Measurements from ENCODE around the gene COX5B. TPM values are rescaled to one million over a fixed set of nuclear protein-coding genes. Genes with fewer than 3 reads are reported as not detected.
A peak's percentile ranks its signal among the peaks of the same experiment; 100 is the strongest.

Gene COX5B
- total RNA-seq, 1 experiment from 2014 or later: 196 TPM

DNA sequence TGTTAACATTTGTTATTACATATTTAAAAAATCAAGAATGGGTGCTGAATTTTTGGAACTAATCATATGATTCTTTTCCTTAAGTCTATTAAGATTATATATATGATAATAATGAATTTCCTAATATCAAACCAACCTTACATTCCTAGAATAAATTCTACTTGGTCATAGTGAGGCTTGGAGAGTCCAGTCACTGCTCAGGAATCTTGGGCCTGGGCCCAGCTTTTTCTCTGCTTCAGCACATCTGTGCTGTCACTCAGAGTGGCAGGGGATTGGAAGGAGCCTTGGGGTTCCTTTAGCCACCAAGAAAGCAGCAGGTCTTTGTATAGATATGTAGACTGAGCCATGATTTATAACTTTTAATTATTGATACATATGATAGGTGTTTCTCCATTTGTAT, 47.6 kb downstream of the COX5B start:
- H3K27ac Mint-ChIP-seq (ENCODE audit: unreplicated experiment): no peak overlapping the region
- H3K4me3 Mint-ChIP-seq (ENCODE audit: low read depth, unreplicated experiment): no peak overlapping the region
- peaks cover 3% of the 10 kb centered on the region for H3K9me3 Mint-ChIP-seq (ENCODE audit: low read depth, unreplicated experiment)
- CTCF ChIA-PET: no interaction called here
- TF ChIP-seq, protein P1, sequence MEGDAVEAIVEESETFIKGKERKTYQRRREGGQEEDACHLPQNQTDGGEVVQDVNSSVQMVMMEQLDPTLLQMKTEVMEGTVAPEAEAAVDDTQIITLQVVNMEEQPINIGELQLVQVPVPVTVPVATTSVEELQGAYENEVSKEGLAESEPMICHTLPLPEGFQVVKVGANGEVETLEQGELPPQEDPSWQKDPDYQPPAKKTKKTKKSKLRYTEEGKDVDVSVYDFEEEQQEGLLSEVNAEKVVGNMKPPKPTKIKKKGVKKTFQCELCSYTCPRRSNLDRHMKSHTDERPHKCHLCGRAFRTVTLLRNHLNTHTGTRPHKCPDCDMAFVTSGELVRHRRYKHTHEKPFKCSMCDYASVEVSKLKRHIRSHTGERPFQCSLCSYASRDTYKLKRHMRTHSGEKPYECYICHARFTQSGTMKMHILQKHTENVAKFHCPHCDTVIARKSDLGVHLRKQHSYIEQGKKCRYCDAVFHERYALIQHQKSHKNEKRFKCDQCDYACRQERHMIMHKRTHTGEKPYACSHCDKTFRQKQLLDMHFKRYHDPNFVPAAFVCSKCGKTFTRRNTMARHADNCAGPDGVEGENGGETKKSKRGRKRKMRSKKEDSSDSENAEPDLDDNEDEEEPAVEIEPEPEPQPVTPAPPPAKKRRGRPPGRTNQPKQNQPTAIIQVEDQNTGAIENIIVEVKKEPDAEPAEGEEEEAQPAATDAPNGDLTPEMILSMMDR (IDR thresholded peaks at IDR 0.05; ENCODE audit: unreplicated experiment): no peak
- no TSS peak for BruUV-seq (replicated peaks)
- DNase-seq: no peak
- H3K4me1 Mint-ChIP-seq (ENCODE audit: low read depth, unreplicated experiment): peaks cover 8% of the 10 kb centered on the region
- H3K27me3 Mint-ChIP-seq (ENCODE audit: unreplicated experiment): peaks cover 28% of the 10 kb centered on the region
- H3K36me3 Mint-ChIP-seq (ENCODE audit: insufficient read depth, unreplicated experiment): no peaks in the 10 kb centered on the region
- intact Hi-C loops (cut with micrococcal nuclease; ENCODE audit: unreplicated experiment): no loop called here

DNA sequence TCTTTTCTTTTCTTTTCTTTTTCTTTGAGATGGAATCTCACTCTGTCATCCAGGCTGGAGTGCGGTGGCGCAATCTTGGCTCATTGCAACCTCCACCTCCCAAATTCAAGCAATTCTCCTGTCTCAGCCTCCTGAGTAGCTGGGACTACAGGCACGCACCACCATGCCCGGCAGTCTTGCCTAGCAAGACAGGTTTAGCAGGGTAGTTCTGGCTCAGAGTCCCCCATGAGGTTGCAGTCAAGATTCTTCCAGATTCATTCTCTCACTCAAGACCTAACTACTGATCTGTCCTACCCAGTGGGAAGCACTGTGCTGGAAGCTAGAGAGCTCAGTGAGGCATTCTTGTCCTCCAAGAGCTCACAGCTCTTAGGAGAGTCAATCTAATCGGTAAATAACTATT, 49.9 kb downstream of the COX5B start:
- no peak for DNase-seq
- Mint-ChIP-seq H3K27ac (ENCODE audit: unreplicated experiment) (no peak overlapping the region), H3K4me3 (ENCODE audit: low read depth, unreplicated experiment) (no peak overlapping the region), H3K4me1 (ENCODE audit: low read depth, unreplicated experiment) (peaks cover 8% of the 10 kb centered on the region), H3K27me3 (ENCODE audit: unreplicated experiment) (peaks cover 37% of the 10 kb centered on the region), H3K36me3 (ENCODE audit: insufficient read depth, unreplicated experiment) (no peaks in the 10 kb centered on the region), H3K9me3 (ENCODE audit: low read depth, unreplicated experiment) (peaks cover 3% of the 10 kb centered on the region)
- CTCF ChIA-PET: interaction anchor here (3.4 to 4.6 kb wide), 2 partner anchors 32 to 105 kb away, joined by 21 to 35 read pairs; partner anchors contain the start of genes ACTR1B and ANKRD36B
- TF ChIP-seq, protein P1 (IDR thresholded peaks at IDR 0.05; ENCODE audit: unreplicated experiment): no peak
- intact Hi-C loops (cut with micrococcal nuclease; ENCODE audit: unreplicated experiment): loop anchor here (2.0 kb wide), 1 partner anchor 31 kb away; the partner anchor contains the start of gene ACTR1B
- no TSS peak for BruUV-seq (replicated peaks)

DNA sequence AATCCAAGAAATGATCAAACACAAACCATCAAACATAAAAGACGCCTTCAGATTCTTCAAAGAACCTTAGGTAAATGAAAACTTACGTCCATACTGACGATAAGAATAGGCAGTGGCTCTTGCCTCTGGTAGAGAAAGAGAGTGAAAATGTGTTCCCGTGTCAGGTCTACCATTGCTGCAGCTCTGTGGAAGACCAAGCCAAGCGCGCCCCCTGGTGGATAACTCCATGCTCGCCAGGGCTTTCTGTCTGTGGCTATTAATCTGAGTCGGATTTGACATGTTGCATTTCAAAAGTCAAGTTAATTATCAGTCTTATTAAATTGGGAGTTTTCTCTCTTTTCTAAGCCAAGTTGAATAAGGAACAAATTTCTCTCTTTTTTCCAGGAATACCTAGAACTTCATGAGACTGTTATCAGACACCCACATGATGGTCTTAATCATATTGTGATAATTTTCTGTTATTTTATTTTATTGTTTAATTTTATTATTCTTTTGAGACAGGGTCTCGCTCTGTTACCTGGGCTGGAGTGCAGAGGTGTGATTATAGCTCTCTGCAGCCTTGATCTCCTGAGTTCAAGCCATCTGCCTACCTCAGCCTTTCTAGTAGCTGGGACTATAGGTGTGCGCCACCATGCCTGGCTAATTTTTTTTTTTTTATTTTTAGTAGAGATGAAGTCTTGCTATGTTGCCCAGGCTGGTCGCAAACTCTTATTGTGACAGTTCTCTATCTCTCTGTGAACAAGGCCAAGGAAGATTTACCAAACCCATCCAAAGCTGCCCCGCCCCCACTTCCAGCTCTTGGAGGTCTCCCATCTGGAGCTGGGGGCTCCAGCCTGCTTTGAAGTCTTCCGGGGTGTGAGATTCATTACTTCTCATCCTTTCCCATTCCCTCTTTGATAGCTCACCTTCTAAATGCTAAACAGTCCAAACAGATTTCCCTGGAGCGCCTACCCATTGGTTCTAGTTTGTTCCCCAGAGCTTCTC, 51.7 kb downstream of the COX5B start:
- CTCF ChIA-PET: interaction anchor here (0.7 to 4.6 kb wide), 6 partner anchors 10 to 572 kb away, joined by 3 to 35 read pairs (median 4); partner anchors contain the start of genes ACTR1B and ANKRD36B
- Mint-ChIP-seq H3K27ac (ENCODE audit: unreplicated experiment) (no peak overlapping the region), H3K4me1 (ENCODE audit: low read depth, unreplicated experiment) (peaks cover 8% of the 10 kb centered on the region), H3K27me3 (ENCODE audit: unreplicated experiment) (peaks cover 38% of the 10 kb centered on the region), H3K9me3 (ENCODE audit: low read depth, unreplicated experiment) (peaks cover 3% of the 10 kb centered on the region), H3K4me3 (ENCODE audit: low read depth, unreplicated experiment) (no peak overlapping the region), H3K36me3 (ENCODE audit: insufficient read depth, unreplicated experiment) (no peaks in the 10 kb centered on the region)
- intact Hi-C loops (cut with micrococcal nuclease; ENCODE audit: unreplicated experiment): loop anchor here (1.0 to 2.0 kb wide), 2 partner anchors 33 to 107 kb away; partner anchors contain the start of gene ACTR1B
- TF ChIP-seq, protein P1 (IDR thresholded peaks at IDR 0.05; ENCODE audit: unreplicated experiment): peak; percentile 87
- peak; percentile 90 for DNase-seq
- no TSS peak for BruUV-seq (replicated peaks)

Other genes starting within 250 kb of the COX5B start
- gene ANKRD36B, start 56.2 kb upstream of the COX5B start, total RNA-seq (2022): 19.4 and 19.7 TPM in 2 replicates
- 48.7 and 49.1 TPM in 2 replicates for gene ACTR1B, start 18.0 kb downstream of the COX5B start, total RNA-seq (2022)
- gene C2orf92, start 23.7 kb downstream of the COX5B start, total RNA-seq (2022): 6.9 and 8.4 TPM in 2 replicates
- not detected in 2 replicates for gene ZAP70, start 67.5 kb downstream of the COX5B start, total RNA-seq (2022)